ENCODE data around the gene THOC6.

Gene THOC6
- 11.0 to 16.5 (median 12.5) reads per million in 4 donors for total RNA-seq

DNA sequence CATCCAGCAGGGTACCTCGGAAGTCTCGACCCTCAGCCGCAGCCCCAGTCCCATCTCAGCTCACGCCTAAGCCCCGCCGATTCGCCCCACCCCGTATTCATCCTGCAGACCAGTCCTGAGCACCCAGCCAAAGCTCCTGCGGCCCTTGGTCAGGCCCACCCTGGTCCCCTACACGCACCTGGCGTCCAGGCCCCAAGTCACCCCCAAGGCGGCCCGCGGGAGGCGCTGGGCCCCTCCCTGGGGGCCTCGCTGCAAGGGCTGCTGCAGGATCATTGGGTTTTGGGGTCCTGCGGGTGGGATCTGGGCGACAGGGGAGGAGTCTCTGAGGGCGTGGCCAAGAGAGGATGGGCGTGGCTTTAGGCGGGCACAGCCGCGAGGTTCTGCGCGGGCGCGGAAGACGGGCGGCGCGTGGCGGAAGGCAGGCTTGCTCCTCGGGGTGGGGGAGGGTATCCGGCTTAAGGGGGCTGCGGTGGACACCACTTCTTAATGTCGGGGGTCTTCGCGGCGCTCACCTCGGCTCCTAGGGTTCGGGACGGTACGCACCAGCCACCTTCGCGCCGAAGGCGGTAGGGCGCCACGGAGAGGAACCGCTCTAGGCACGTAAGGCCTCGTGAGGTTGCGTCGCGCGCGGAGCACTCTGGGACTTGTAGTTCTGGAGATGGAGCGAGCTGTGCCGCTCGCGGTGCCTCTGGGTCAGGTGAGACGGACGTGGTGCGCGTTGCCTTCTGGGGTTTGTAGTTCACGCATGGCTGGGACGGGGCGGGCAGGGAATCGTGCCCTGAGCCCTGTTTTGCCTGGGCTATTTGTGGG is at the start of gene THOC6, which contains the start of gene HCFC1R1:
THOC6 (plus strand) TSS at position 367 of the 810 bp plus-strand sequence; CDS start at position 659, 292 bp downstream.
HCFC1R1 (minus strand) TSS at position 274 of the 810 bp plus-strand sequence; CDS start at position 273, 1 bp downstream.
- peak; percentile 88 to 98 (median 93) for DNase-seq

GRCh38 chr16:2974319-2975056 is 49.3 kb upstream of the THOC6 start:
- no peak for DNase-seq

GRCh38 chr16:2975161-2975795 is 48.6 kb upstream of the THOC6 start:
- no peak for DNase-seq

- DNase-seq, result no peak
Measured at GRCh38 chr16:2976201-2976600, 47.6 kb upstream of the THOC6 start.

GRCh38 chr16:2976673-2977072 is 47.2 kb upstream of the THOC6 start:
- no peak for DNase-seq

DNA sequence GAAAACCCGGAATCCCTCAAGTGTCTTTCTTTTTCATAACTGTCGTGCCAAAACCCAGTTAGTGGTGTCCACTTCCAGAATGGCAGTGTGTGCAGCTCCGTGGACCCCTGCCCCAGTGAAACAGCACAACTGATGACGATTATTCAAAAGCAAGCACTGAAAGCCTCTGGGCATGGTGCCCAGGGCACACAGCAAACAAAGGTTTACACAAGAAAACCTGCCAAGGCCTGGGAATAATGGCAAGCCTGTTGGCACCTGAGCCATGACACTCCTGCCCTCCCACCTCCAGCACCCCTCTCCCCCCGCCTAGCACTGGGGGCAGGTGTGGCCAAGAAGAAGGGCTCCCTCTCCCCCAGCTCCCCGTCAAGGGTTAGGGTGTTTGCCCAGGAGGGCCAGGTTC is 46.4 kb upstream of the THOC6 start:
- DNase-seq, result no peak

DNA sequence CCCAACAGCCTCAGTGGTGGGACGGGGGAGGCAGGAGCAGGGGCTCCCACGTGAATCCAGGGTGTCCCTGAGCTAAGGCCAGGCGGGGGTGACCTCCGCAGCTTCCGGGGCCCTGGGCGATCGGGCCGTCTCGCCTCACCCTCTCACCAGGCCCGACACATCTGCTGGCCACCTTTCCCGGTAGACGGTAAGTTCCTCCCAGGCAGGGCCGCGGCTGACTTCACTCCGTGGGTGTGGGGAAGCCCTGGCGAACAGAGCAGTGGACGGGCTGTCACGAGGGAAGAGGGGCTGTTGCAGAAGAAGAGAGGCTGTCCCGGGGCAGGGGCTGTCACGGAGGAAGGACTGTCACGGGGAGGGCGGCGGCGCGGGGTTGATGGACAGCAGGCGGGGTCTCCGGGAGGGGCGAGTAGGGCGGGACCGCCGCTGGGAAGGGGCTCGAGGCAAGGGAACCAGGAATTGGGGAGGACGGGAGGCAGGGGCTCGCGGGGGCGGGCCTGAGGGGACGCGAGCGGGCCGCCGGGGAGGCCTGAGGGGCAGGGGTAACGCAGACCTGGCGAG is 44.1 kb upstream of the THOC6 start:
- no peak for DNase-seq

DNA sequence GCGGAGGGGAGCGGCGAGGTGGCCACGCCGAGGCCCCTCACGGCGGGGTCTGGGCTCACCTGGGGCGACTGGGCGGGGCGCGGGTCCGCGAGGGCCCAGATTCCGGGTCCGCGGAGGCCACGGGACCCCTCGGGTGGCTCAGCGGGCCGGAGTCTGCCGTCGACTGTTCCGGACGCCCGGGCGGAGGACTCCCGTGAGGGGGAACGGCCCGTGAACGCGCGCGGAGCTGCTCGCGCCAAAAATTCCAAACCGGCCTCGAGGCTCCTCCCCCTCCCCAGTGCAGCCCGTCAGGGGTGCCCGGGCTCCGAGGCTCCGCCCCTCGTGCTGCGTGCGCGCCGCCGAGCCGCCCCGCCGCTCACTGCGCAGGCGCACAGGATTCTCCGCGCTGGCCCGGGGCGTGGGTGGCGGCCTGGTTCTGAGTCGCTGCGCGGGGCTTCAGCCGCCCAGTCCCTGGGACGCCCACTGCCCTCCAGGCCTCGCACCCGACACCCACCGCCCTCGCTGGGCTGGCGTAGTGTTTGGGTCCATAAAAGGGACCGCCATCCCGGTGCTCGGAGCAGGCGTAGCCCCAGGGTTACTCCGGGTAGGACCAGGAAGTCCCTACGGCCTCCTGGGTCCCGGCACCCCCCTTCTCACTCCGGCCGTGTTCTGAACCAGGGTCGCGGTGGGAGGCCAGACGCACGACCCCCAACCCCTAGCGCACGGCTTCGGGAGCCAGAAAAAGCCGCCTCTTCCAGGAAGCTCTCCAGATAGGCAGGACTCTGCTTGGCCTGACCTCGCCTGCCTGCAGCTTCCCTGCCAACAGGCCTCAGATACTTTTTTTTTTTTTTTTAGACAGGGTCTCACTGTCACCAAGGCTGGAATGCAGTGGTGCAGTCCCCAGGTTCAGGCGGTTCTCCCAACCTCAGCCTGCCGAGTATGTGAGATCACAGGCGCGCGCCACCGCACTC is 43.3 kb upstream of the THOC6 start, which contains the start of gene PKMYT1:
PKMYT1 (minus strand) TSS at position 220 of the 950 bp plus-strand sequence. CDS start 789 bp downstream, outside the sequence.
- peak; percentile 89 to 96 (median 91) for DNase-seq

DNA sequence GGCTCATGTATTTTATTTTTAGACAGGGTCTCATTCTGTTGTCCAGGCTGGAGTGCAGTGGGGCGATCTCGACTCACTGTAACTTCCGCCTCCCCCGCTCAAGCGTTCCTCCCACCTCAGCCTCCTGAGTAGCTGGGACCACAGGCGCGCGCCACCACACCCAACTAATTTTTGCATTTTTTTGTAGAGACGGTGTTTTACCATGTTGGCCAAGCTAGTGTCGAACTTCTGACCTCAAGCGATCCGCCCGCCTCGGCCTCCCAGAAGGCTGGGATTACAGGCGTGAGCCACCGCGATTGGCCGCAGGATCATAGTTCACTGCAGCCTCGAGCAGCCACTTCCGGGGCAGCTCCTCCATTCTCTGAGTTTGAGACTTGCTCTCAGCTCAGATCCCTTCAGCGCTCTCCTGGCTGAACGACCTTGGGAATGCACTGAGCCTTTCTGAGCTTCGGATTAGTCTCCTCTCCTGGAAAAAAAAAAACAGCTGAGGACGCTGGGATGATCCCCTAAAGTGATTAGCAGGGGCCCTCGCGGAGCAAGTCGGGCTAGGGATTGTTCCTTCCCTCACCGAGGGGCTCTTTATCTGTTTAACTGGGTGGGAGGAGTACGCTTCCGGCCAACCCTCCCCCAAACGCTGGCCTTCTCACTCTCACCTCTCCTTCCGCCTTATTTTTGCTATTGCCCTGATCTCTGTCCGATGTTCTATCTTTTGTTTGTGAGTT is 42.5 kb upstream of the THOC6 start:
- no peak for DNase-seq

- DNase-seq, result no peak
Measured at GRCh38 chr16:2981899-2982250, 42.0 kb upstream of the THOC6 start.

DNA sequence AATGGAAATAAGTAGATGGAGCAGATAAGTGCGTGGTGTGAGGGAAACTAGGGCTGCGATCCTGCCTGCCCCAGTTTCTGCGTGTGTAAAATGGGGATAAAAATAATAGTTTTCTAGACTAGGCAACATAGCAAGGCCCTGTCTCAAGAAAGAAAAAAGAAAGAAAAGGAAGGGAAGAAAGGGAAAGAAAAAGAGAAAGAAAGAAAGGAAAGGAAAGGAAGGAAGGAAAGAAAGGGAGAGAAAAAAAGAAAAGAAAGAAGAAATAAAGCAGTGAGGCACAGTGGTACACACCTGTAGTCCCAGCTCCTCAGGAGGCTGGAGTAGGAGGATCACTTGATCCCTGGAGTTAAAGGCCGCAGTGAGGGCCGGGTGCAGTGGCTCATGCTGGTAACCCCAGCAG is 41.4 kb upstream of the THOC6 start:
- no peak for DNase-seq

- DNase-seq, result peak; percentile 39 to 62 (median 51)
Measured at GRCh38 chr16:2983706-2984136, 40.1 kb upstream of the THOC6 start.

DNA sequence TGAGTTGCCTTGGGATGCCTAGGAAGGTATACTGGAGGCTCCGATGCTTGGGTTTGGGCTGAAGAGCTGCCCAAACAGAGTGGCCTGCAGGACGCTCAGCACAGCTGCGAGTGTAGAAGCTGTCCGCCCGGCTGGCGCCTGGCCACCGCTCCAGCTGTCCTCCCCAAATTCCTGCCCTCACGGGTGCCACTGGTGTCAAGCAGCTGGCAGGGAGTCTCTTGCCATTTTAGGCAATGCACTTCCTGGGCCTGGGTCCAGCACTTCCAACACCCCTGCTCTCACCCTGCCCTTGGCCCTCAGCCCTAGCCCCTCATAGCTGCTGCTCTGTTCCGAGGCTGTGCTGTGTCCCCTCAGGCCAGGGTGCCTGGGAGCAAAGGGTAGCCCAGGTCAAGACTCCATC is 38.4 kb upstream of the THOC6 start:
- DNase-seq, result no peak

DNA sequence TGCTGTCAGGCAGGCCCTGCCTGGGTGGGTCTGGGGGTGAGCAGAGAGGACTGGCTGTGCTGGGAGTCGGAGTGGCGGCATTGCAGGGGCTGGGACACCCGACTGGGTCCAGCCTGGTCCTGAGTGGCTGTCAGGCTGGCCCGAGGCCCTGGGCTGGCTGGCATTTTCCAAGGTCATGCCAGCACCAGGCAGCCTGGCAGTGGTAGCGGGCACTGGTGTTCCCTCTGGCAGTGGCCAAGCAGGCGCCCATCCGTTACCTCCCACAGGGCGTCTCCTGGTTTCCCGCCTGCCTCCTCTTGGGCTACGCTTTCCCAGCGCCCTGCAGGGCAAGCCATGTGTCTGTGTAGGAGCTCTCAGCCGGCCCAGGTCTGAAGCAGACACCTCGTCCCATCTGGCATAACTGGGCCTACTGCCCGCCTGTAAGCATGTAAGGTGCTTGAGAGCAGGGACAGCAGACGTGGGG is 37.9 kb upstream of the THOC6 start:
- no peak for DNase-seq

GRCh38 chr16:2986623-2987188 is 37.1 kb upstream of the THOC6 start:
- no peak for DNase-seq

DNA sequence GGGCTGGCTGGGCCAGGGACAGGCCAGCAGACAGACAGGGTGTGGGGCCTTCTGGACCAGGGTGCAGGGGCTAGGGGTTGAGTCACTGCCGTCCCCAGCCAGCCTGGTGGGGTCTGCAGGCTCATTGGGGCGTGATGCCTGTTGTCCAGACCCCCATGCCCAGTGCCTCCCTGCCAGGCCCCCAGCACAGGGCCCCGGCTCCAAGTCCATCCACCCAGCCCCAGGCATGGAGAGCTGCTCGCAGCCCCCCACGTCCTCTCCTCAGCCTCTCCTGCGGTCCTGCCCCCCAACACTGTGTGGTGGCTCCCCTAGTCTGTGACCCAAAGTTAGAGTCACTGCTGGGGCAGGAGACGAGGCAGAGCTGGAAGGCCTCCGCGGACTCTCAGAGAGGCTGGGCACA is 36.5 kb upstream of the THOC6 start:
- no peak for DNase-seq

- no peak for DNase-seq
Measured at GRCh38 chr16:2987833-2988232, 36.0 kb upstream of the THOC6 start.

GRCh38 chr16:2988590-2989099 is 35.2 kb upstream of the THOC6 start:
- DNase-seq, result no peak

GRCh38 chr16:2990891-2991290 is 32.9 kb upstream of the THOC6 start:
- no peak for DNase-seq

GRCh38 chr16:2991566-2992261 is 32.1 kb upstream of the THOC6 start:
- no peak for DNase-seq
